Ascending aorta (tissue), 2 donors: ENCODE measurements around the gene AGBL5. TPM values are rescaled to one million over a fixed set of nuclear protein-coding genes. Genes with fewer than 3 reads are reported as not detected.
"Not testable (repeated sequence)": the region's sequence is repeated elsewhere in the genome, so short reads cannot be mapped to it uniquely, and the experiment has no call there.

Experiments
- DNase-seq, 2 donors: peaks; one replicate each; pipeline ENCODE4 v3.0.0-alpha.2; 2019; ENCODE audit warnings: low spot score in 2 of 2
- H3K27ac ChIP-seq, 2 donors: fragments of 200-600 bp; sonication (generic); one replicate each; pipeline ENCODE4 v1.5.1; 2016 to 2017; ENCODE audit warnings: mild to moderate bottlenecking in 1 of 2
- H3K27me3 ChIP-seq: fragments of 200-600 bp; sonication (generic); one replicate; pipeline ENCODE4 v1.5.1; 2017
- H3K36me3 ChIP-seq, 2 donors: fragments of 200-600 bp; sonication (generic); one replicate each; pipeline ENCODE4 v1.5.1; 2016
- H3K4me1 ChIP-seq, 2 donors: fragments of 200-600 bp; sonication (generic); one replicate each; pipeline ENCODE4 v1.5.1; 2016 to 2017; ENCODE audit warnings: mild to moderate bottlenecking in 1 of 2
- H3K4me3 ChIP-seq, 2 donors: fragments of 200-600 bp; sonication (generic); one replicate each; pipeline ENCODE4 v1.5.1; 2016 to 2017; ENCODE audit warnings: mild to moderate bottlenecking in 1 of 2
- H3K9me3 ChIP-seq, 2 donors: fragments of 200-600 bp; sonication (generic); one replicate each; pipeline ENCODE4 v1.5.1; 2016
- CTCF ChIP-seq, 3 experiments: fragments of 200-600 bp in 2 of 3; fragments of 450-650 bp in 1 of 3; sonication (generic) in 2 of 3; IDR thresholded peaks; one replicate each; pipeline ENCODE4 v1.5.1; 2016 to 2019; ENCODE audit warnings: antibody characterized with exemption in 3 of 3, mild to moderate bottlenecking in 1 of 3, moderate library complexity in 1 of 3
- intact Hi-C: fragments of 100-400 bp; cut with DNase I; formaldehyde crosslinking; loops from one replicate; pipeline ENCODE4 v1.15.1; 2023
- total RNA-seq: library from RNA; depleted of rRNA; stranded (reverse); fragments of >200 nt; gene quantifications from one replicate; pipeline ENCODE4 v1.1.0, GENCODE V29; 2016

Gene AGBL5
- total RNA-seq, 1 donor from 2014 or later: 2.1 TPM

- Histone ChIP-seq H3K27me3 (no peaks in the 10 kb centered on the region), H3K4me1 (peaks cover 10 to 40% of the 10 kb centered on the region in 2 donors), H3K4me3 (no peak overlapping the region), H3K36me3 (no peaks in the 10 kb centered on the region), H3K9me3 (no peaks in the 10 kb centered on the region), H3K27ac (peak overlapping the region; percentile 89 to 97)
- TF ChIP-seq CTCF (IDR thresholded peaks at IDR 0.05): no peak
- no peak for DNase-seq
- intact Hi-C loops: loop anchor here (5.0 to 10.0 kb wide), 2 partner anchors 43 to 310 kb away; partner anchors contain the start of genes SLC35F6 and TMEM214
Measured at GRCh38 chr2:27074738-27075565, 23.5 kb downstream of the AGBL5 start.

GRCh38 chr2:27075566-27075871, 24.1 kb downstream of the AGBL5 start:
- peak overlapping the region; percentile 89 to 97 for H3K27ac ChIP-seq
- intact Hi-C loops: loop anchor here (10.0 kb wide), 1 partner anchor 311 kb away; the partner anchor contains the start of gene SLC35F6
- not testable (repeated sequence) for H3K4me3 ChIP-seq, H3K27me3 ChIP-seq, DNase-seq, H3K36me3 ChIP-seq, H3K9me3 ChIP-seq
- peaks cover 7 to 39% of the 10 kb centered on the region in 2 donors for H3K4me1 ChIP-seq

GRCh38 chr2:27076323-27076722, 24.9 kb downstream of the AGBL5 start:
- no peaks in the 10 kb centered on the region for H3K36me3 ChIP-seq
- no peaks in the 10 kb centered on the region for H3K9me3 ChIP-seq
- no peak for TF ChIP-seq CTCF (IDR thresholded peaks at IDR 0.05)
- H3K27me3 ChIP-seq: no peaks in the 10 kb centered on the region
- peaks cover 10 to 44% of the 10 kb centered on the region in 2 donors for H3K4me1 ChIP-seq
- H3K27ac ChIP-seq: peak overlapping the region; percentile 89 to 97
- intact Hi-C loops: loop anchor here (10.0 kb wide), 1 partner anchor 312 kb away; the partner anchor contains the start of gene SLC35F6
- no peak for DNase-seq
- no peak overlapping the region for H3K4me3 ChIP-seq

GRCh38 chr2:27077231-27077630, 25.8 kb downstream of the AGBL5 start:
- no peak for DNase-seq
- H3K4me1 ChIP-seq: peaks cover 14 to 52% of the 10 kb centered on the region in 2 donors
- H3K36me3 ChIP-seq: peaks cover 2 to 5% of the 10 kb centered on the region in 2 donors
- TF ChIP-seq CTCF (IDR thresholded peaks at IDR 0.05): no peak
- H3K9me3 ChIP-seq: no peaks in the 10 kb centered on the region
- peak overlapping the region; percentile 93 to 97 for H3K27ac ChIP-seq
- intact Hi-C loops: loop anchor here (10.0 kb wide), 1 partner anchor 312 kb away; the partner anchor contains the start of gene SLC35F6
- no peak overlapping the region for H3K4me3 ChIP-seq
- no peaks in the 10 kb centered on the region for H3K27me3 ChIP-seq

GRCh38 chr2:27078267-27079194, 27.1 kb downstream of the AGBL5 start, which contains the start of gene EMILIN1:
Gene EMILIN1 (plus strand): TSS chr2:27078615. CDS start chr2:27079066, 451 bp downstream.
- H3K4me3 ChIP-seq: peak within 1 kb of the TSS; percentile 61 to 87
- DNase-seq: peak; percentile 79 to 95
- intact Hi-C loops: loop anchor here (2.0 to 10.0 kb wide), 2 partner anchors 28 to 314 kb away; partner anchors contain the start of genes AGBL5 and SLC35F6
- peaks cover 11 to 18% of the 10 kb centered on the region in 2 donors for H3K36me3 ChIP-seq
- H3K9me3 ChIP-seq: no peaks in the 10 kb centered on the region
- peak within 1 kb of the TSS; percentile 93 to 97 for H3K27ac ChIP-seq
- no peaks in the 10 kb centered on the region for H3K27me3 ChIP-seq
- H3K4me1 ChIP-seq: peaks cover 14 to 41% of the 10 kb centered on the region in 2 donors
- TF ChIP-seq CTCF (IDR thresholded peaks at IDR 0.05): no peak
